ENCODE data around the gene PAFAH2. TPM values are rescaled to one million over a fixed set of nuclear protein-coding genes. Genes with fewer than 3 reads are reported as not detected.

Gene PAFAH2
- total and polyA plus RNA-seq, 2 of the 8 experiments (the other 6 are each of a cell fraction or from before 2014, with no cell fraction given): 7.7 to 9.3 TPM

GRCh38 chr1:26036756-26037281 lies 39.0 kb upstream of the PAFAH2 start (continued):
- TF ChIP-seq MAFK (IDR thresholded peaks at IDR 0.05; ENCODE audit: low read depth, low read length): no peak

All from H1 (cell line).